ENCODE measurements around the gene ARSB.

ARSB gene

DNA sequence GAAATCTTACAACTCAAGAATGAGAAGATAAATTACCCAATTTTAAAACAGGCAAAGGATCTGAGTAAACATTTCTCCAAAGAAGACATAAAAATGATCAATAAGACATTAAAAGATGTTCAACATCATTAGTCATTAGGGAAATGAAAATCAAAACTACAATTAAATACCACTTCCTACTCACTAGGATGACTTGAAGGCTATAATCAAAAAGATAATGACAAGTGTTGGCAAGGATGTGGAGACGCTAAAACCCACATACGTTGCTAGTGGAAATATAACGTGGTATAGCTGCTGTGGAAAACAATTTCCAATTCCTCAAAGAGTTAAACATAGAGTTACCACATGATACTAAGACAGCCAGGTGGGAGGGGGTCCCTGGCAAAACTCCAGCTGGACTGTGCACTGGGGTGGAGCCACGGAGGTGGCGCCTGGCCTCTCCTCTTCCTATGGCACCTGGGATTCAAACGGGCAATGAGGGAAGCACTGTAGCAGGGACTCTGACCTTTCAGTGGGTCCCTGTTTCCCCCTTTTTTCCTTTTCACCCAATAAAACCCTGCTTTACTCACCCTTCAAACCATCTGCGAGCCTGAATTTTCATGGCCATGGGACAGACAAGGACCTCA, 5.9 kb downstream of the ARSB start:
- H3K27ac ChIP-seq (replicated peaks): peak overlapping the region; percentile 31
- no peaks in the 10 kb centered on the region for H3K27me3 ChIP-seq (ENCODE audit: insufficient read depth, poor library complexity, severe bottlenecking)
- no peak overlapping the region for H3K4me3 ChIP-seq (replicated peaks; ENCODE audit: insufficient read depth, low read length)
- no peak for DNase-seq (ENCODE audit: low read depth in 1 of 2, low spot score in 1 of 2)
- TF ChIP-seq, protein P1, sequence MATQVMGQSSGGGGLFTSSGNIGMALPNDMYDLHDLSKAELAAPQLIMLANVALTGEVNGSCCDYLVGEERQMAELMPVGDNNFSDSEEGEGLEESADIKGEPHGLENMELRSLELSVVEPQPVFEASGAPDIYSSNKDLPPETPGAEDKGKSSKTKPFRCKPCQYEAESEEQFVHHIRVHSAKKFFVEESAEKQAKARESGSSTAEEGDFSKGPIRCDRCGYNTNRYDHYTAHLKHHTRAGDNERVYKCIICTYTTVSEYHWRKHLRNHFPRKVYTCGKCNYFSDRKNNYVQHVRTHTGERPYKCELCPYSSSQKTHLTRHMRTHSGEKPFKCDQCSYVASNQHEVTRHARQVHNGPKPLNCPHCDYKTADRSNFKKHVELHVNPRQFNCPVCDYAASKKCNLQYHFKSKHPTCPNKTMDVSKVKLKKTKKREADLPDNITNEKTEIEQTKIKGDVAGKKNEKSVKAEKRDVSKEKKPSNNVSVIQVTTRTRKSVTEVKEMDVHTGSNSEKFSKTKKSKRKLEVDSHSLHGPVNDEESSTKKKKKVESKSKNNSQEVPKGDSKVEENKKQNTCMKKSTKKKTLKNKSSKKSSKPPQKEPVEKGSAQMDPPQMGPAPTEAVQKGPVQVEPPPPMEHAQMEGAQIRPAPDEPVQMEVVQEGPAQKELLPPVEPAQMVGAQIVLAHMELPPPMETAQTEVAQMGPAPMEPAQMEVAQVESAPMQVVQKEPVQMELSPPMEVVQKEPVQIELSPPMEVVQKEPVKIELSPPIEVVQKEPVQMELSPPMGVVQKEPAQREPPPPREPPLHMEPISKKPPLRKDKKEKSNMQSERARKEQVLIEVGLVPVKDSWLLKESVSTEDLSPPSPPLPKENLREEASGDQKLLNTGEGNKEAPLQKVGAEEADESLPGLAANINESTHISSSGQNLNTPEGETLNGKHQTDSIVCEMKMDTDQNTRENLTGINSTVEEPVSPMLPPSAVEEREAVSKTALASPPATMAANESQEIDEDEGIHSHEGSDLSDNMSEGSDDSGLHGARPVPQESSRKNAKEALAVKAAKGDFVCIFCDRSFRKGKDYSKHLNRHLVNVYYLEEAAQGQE (IDR thresholded peaks at IDR 0.05; ENCODE audit: insufficient replicate concordance, low read depth): no peak
- TF ChIP-seq SPI1 (IDR thresholded peaks at IDR 0.05; ENCODE audit: borderline replicate concordance, low read depth) (no peak), POLR2AphosphoS5 (IDR thresholded peaks at IDR 0.05; ENCODE audit: low read depth) (no peak), GABPA (IDR thresholded peaks at IDR 0.05; ENCODE audit: low read depth) (no peak)
- TF ChIP-seq, protein P2, sequence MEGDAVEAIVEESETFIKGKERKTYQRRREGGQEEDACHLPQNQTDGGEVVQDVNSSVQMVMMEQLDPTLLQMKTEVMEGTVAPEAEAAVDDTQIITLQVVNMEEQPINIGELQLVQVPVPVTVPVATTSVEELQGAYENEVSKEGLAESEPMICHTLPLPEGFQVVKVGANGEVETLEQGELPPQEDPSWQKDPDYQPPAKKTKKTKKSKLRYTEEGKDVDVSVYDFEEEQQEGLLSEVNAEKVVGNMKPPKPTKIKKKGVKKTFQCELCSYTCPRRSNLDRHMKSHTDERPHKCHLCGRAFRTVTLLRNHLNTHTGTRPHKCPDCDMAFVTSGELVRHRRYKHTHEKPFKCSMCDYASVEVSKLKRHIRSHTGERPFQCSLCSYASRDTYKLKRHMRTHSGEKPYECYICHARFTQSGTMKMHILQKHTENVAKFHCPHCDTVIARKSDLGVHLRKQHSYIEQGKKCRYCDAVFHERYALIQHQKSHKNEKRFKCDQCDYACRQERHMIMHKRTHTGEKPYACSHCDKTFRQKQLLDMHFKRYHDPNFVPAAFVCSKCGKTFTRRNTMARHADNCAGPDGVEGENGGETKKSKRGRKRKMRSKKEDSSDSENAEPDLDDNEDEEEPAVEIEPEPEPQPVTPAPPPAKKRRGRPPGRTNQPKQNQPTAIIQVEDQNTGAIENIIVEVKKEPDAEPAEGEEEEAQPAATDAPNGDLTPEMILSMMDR (IDR thresholded peaks at IDR 0.05; ENCODE audit: insufficient read depth, low read length): no peak

DNA sequence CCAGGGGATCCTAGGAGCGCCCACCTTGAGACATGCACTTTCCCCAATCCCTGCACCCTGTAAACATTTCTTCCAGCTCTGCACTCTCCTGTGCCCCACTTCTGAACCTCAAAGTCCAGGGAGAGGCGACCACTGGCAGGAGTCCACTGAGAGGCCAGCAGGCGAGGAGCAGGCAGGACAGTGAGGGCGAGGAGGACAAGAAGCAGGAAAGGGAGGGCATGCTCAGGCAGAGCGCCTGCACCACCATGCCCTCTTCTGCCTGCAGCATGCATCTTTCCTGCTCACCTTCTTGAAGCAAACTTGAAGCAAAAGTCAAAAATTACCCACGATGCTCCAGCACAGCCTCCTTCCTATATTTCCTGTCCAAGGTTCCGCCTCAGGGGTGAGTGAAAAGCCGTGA, 10.1 kb downstream of the ARSB start:
- H3K27ac ChIP-seq (replicated peaks): no peak overlapping the region
- H3K4me3 ChIP-seq (replicated peaks; ENCODE audit: insufficient read depth, low read length): no peak overlapping the region
- TF ChIP-seq GABPA (IDR thresholded peaks at IDR 0.05; ENCODE audit: low read depth) (no peak), SPI1 (IDR thresholded peaks at IDR 0.05; ENCODE audit: borderline replicate concordance, low read depth) (no peak), POLR2AphosphoS5 (IDR thresholded peaks at IDR 0.05; ENCODE audit: low read depth) (no peak)
- TF ChIP-seq, protein P2 (IDR thresholded peaks at IDR 0.05; ENCODE audit: insufficient read depth, low read length): no peak
- TF ChIP-seq, protein P1 (IDR thresholded peaks at IDR 0.05; ENCODE audit: insufficient replicate concordance, low read depth): no peak
- no peaks in the 10 kb centered on the region for H3K27me3 ChIP-seq (ENCODE audit: insufficient read depth, poor library complexity, severe bottlenecking)
- DNase-seq (ENCODE audit: low read depth in 1 of 2, low spot score in 1 of 2): no peak

DNA sequence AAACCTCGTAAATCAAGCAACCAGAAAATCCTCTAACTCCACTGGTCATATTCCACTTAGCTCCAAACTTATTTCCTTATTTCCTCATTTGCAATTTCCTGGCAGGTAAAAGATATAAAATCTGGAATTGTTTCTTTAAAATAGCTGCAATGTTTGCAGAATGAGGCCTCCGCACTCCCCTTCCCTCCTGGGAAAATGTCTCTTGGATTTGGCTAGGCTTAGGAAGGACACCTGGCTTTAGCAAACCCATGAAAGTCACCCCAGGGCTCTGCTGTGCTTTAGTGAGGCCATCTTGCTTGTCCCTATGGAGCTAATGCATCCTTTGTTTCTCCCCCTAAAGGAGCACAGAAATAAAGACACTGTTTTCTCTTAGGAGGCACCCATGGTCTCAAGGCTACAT, 10.5 kb downstream of the ARSB start:
- no peak for DNase-seq (ENCODE audit: low read depth in 1 of 2, low spot score in 1 of 2)
- Histone ChIP-seq H3K27ac (replicated peaks) (no peak overlapping the region), H3K27me3 (ENCODE audit: insufficient read depth, poor library complexity, severe bottlenecking) (no peaks in the 10 kb centered on the region), H3K4me3 (replicated peaks; ENCODE audit: insufficient read depth, low read length) (no peak overlapping the region)
- TF ChIP-seq GABPA (IDR thresholded peaks at IDR 0.05; ENCODE audit: low read depth): no peak
- no peak for TF ChIP-seq SPI1 (IDR thresholded peaks at IDR 0.05; ENCODE audit: borderline replicate concordance, low read depth)

DNA sequence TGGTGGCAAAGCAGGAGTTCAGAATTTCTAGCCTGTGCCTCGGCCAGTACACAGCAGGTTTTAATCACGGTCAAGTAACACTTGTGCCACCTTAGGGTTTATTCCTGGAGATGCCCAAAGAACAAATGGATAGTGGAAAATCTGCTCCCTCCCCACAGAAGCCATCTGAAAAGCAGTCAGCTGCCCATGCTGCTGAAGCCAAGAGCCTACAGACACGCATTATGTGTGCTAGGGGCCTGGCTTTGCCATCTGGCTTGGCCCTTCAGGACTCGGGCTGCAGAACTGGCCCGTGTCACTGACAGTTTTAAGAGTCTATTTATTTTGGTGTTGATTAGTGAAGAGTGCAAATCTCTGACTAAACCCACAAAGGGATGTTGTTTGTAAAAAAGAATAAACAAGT, 11.1 kb downstream of the ARSB start:
- H3K27ac ChIP-seq (replicated peaks): no peak overlapping the region
- no peak for DNase-seq (ENCODE audit: low read depth in 1 of 2, low spot score in 1 of 2)

More for the DNA sequence above, 11.1 kb downstream of the ARSB start:
- TF ChIP-seq POLR2AphosphoS5 (IDR thresholded peaks at IDR 0.05; ENCODE audit: low read depth): no peak
- TF ChIP-seq SPI1 (IDR thresholded peaks at IDR 0.05; ENCODE audit: borderline replicate concordance, low read depth): no peak
- TF ChIP-seq GABPA (IDR thresholded peaks at IDR 0.05; ENCODE audit: low read depth): no peak
- TF ChIP-seq, protein P2 (IDR thresholded peaks at IDR 0.05; ENCODE audit: insufficient read depth, low read length): no peak
- TF ChIP-seq, protein P1 (IDR thresholded peaks at IDR 0.05; ENCODE audit: insufficient replicate concordance, low read depth): no peak
- H3K4me3 ChIP-seq (replicated peaks; ENCODE audit: insufficient read depth, low read length): no peak overlapping the region
- no peaks in the 10 kb centered on the region for H3K27me3 ChIP-seq (ENCODE audit: insufficient read depth, poor library complexity, severe bottlenecking)
